H9 (cell line): Measurements from ENCODE around the gene VSIG2. TPM values are rescaled to one million over a fixed set of nuclear protein-coding genes. Genes with fewer than 3 reads are reported as not detected.

Source experiments
- DNase-seq: peaks from one replicate; pipeline ENCODE4 v3.0.0-alpha.2; 2017
- H2AFZ ChIP-seq: one replicate; pipeline ENCODE4 v1.6.1; 2013; ENCODE audit warnings: mild to moderate bottlenecking, low read length, control low read depth, moderate library complexity
- H2AK5ac ChIP-seq: 2 replicates; pipeline ENCODE4 v1.6.1; 2013; ENCODE audit warnings: low read length, control low read depth, mixed read lengths; ENCODE audit not compliant: insufficient read length
- H2BK120ac ChIP-seq: one replicate; pipeline ENCODE4 v1.6.1; 2013; ENCODE audit warnings: low read depth, mild to moderate bottlenecking, low read length, control low read depth, inconsistent platforms; ENCODE audit not compliant: poor library complexity, severe bottlenecking
- H2BK12ac ChIP-seq: 2 replicates; pipeline ENCODE4 v1.6.1; 2013; ENCODE audit warnings: low read length, control low read depth, mixed read lengths, low read depth; ENCODE audit not compliant: insufficient read length
- H2BK15ac ChIP-seq: 2 replicates; pipeline ENCODE4 v1.6.1; 2013; ENCODE audit warnings: low read depth, low read length, control low read depth
- H2BK20ac ChIP-seq: one replicate; pipeline ENCODE4 v1.6.1; 2013; ENCODE audit warnings: low read depth, mild to moderate bottlenecking, low read length, control low read depth, inconsistent platforms; ENCODE audit not compliant: poor library complexity, severe bottlenecking
- H2BK5ac ChIP-seq: 2 replicates; pipeline ENCODE4 v1.6.1; 2013; ENCODE audit warnings: low read length, control low read depth, mixed read lengths; ENCODE audit not compliant: insufficient read length
- H3K14ac ChIP-seq: 2 replicates; pipeline ENCODE4 v1.6.1; 2013; ENCODE audit warnings: low read length, control low read depth; ENCODE audit not compliant: insufficient read depth
- H3K18ac ChIP-seq: 2 replicates; pipeline ENCODE4 v1.6.1; 2013; ENCODE audit warnings: low read depth, mild to moderate bottlenecking, mixed read lengths, low read length, control low read depth; ENCODE audit not compliant: insufficient read length
- H3K23ac ChIP-seq: 2 replicates; pipeline ENCODE4 v1.6.1; 2013; ENCODE audit warnings: low read length, control low read depth, mixed read lengths, low read depth; ENCODE audit not compliant: insufficient read length
- H3K23me2 ChIP-seq: 2 replicates; pipeline ENCODE4 v1.6.1; 2013; ENCODE audit warnings: low read depth, mild to moderate bottlenecking, mixed read lengths, low read length, control low read depth; ENCODE audit not compliant: insufficient read length, poor library complexity, severe bottlenecking
- H3K27ac ChIP-seq: 2 replicates; pipeline ENCODE4 v1.5.1; 2013; ENCODE audit warnings: low read length, control low read depth, mixed read lengths, low read depth; ENCODE audit not compliant: insufficient read length
- H3K27me3 ChIP-seq: 2 replicates; pipeline ENCODE4 v1.6.1; 2013; ENCODE audit warnings: low read length, control low read depth, inconsistent platforms; ENCODE audit not compliant: insufficient read depth
- H3K4ac ChIP-seq: 2 replicates; pipeline ENCODE4 v1.6.1; 2013; ENCODE audit warnings: low read depth, mild to moderate bottlenecking, control low read depth, inconsistent platforms, low read length, moderate library complexity
- H3K4me1 ChIP-seq: 2 replicates; pipeline ENCODE4 v1.6.1; 2013; ENCODE audit warnings: low read length, control low read depth, inconsistent platforms; ENCODE audit not compliant: insufficient read depth
- H3K4me2 ChIP-seq: 2 replicates; pipeline ENCODE4 v1.6.1; 2013; ENCODE audit warnings: low read length, control low read depth, mixed read lengths; ENCODE audit not compliant: insufficient read length, insufficient read depth
- H3K56ac ChIP-seq: 2 replicates; pipeline ENCODE4 v1.6.1; 2013; ENCODE audit warnings: low read depth, mild to moderate bottlenecking, mixed read lengths, low read length, control low read depth; ENCODE audit not compliant: insufficient read length
- H3K79me1 ChIP-seq: 2 replicates; pipeline ENCODE4 v1.6.1; 2013; ENCODE audit warnings: low read depth, mild to moderate bottlenecking, moderate library complexity, low read length, control low read depth, inconsistent platforms; ENCODE audit not compliant: insufficient read depth, poor library complexity, severe bottlenecking
- H3K79me2 ChIP-seq: 2 replicates; pipeline ENCODE4 v1.6.1; 2013; ENCODE audit warnings: low read length, control low read depth, inconsistent platforms; ENCODE audit not compliant: insufficient read depth
- H3K9ac ChIP-seq: 2 replicates; pipeline ENCODE4 v1.6.1; 2013; ENCODE audit warnings: low read length, control low read depth, mixed read lengths; ENCODE audit not compliant: insufficient read length; ENCODE audit errors: extremely low read depth
- H3K9me3 ChIP-seq: one replicate; pipeline ENCODE4 v1.6.1; 2013; ENCODE audit warnings: low read depth, low read length, inconsistent platforms; ENCODE audit not compliant: control insufficient read depth
- H3T11ph ChIP-seq: one replicate; pipeline ENCODE4 v1.6.1; 2013; ENCODE audit warnings: mild to moderate bottlenecking, low read length, control low read depth, inconsistent platforms
- H4K20me1 ChIP-seq: one replicate; pipeline ENCODE4 v1.6.1; 2013; ENCODE audit not compliant: control insufficient read depth, insufficient read length, insufficient read depth
- H4K5ac ChIP-seq: 2 replicates; pipeline ENCODE4 v1.6.1; 2013; ENCODE audit warnings: low read depth, mild to moderate bottlenecking, mixed read lengths, low read length, control low read depth; ENCODE audit not compliant: insufficient read length
- H4K8ac ChIP-seq: replicated peaks from 2 replicates; pipeline ENCODE4 v1.6.1; 2013; ENCODE audit warnings: low read length, control low read depth, mixed read lengths, low read depth; ENCODE audit not compliant: insufficient read length
- H4K91ac ChIP-seq: 2 replicates; pipeline ENCODE4 v1.6.1; 2013; ENCODE audit warnings: low read depth, mild to moderate bottlenecking, moderate library complexity, mixed read lengths, low read length, control low read depth; ENCODE audit not compliant: insufficient read length
- H3K27ac Mint-ChIP-seq, 3 experiments: 2 replicates in 2 of 3; 3 replicates in 1 of 3; pipeline ENCODE4 v1.8.0; 2020 to 2021; ENCODE audit warnings: mixed read lengths in 3 of 3, mild to moderate bottlenecking in 1 of 3, moderate library complexity in 1 of 3
- H3K27me3 Mint-ChIP-seq: 2 replicates; pipeline ENCODE4 v1.8.0; 2021; ENCODE audit warnings: low read depth, mild to moderate bottlenecking, moderate library complexity, mixed read lengths
- H3K36me3 Mint-ChIP-seq, 3 experiments: 2 replicates in 2 of 3; 3 replicates in 1 of 3; pipeline ENCODE4 v1.8.0; 2020 to 2021; ENCODE audit warnings: low read depth in 3 of 3, mixed read lengths in 3 of 3; ENCODE audit not compliant: insufficient read depth in 1 of 3
- H3K4me1 Mint-ChIP-seq, 2 experiments: 2 replicates each; pipeline ENCODE4 v1.8.0; 2020; ENCODE audit warnings: mixed read lengths in 2 of 2
- H3K4me3 Mint-ChIP-seq, 2 experiments: 2 replicates in 1 of 2; 3 replicates in 1 of 2; pipeline ENCODE4 v1.8.0; 2020 to 2021; ENCODE audit warnings: mild to moderate bottlenecking in 2 of 2, mixed read lengths in 2 of 2, moderate library complexity in 1 of 2
- H3K9me3 Mint-ChIP-seq, 2 experiments: 2 replicates in 1 of 2; 3 replicates in 1 of 2; pipeline ENCODE4 v1.8.0; 2020; ENCODE audit warnings: mild to moderate bottlenecking in 2 of 2, mixed read lengths in 2 of 2, moderate library complexity in 1 of 2
- CTCF ChIP-seq: fragments of 200-600 bp; sonication (generic); conservative IDR thresholded peaks from 3 replicates; pipeline ENCODE4 v1.8.0; 2021; ENCODE audit warnings: antibody characterized with exemption, mild to moderate bottlenecking
- WGBS: extraction: QIAGEN DNeasy Blood & Tissue Kit; methylation state at CpG from one replicate; pipeline ENCODE4 v1.1.7; 2013; ENCODE audit warnings: missing lambda C conversion rate, low lambda C conversion rate, mixed read lengths; ENCODE audit not compliant: insufficient read length; ENCODE audit errors: extremely low coverage; 5-methylcytosine and 5-hydroxymethylcytosine counted together
- total RNA-seq: library from RNA; stranded (reverse); gene quantifications from 2 replicates; pipeline ENCODE4 v1.2.1, GENCODE V29; 2021

The VSIG2 gene
- total RNA-seq, 1 experiment from 2014 or later: not detected

- DNase-seq: peak; percentile 30
- Histone ChIP-seq H3K9me3 (no peaks in the 10 kb centered on the region), H4K20me1 (no peaks in the 10 kb centered on the region), H3T11ph (no peak overlapping the region), H3K18ac (no peak overlapping the region), H3K79me1 (no peaks in the 10 kb centered on the region), H3K27ac (no peak overlapping the region), H3K14ac (no peak overlapping the region), H4K5ac (no peak overlapping the region), H3K4me1 (no peaks in the 10 kb centered on the region), H2BK5ac (no peak overlapping the region), H3K23me2 (peaks cover 19% of the 10 kb centered on the region), H2AK5ac (no peak overlapping the region), H3K56ac (no peak overlapping the region), H3K79me2 (no peaks in the 10 kb centered on the region), H2BK120ac (no peak overlapping the region), H2BK15ac (no peak overlapping the region), H3K4ac (no peak overlapping the region), H2AFZ (no peak overlapping the region), H3K9ac (no peak overlapping the region), H2BK20ac (no peak overlapping the region), H3K23ac (no peak overlapping the region), H3K4me2 (peak overlapping the region; percentile 51), H4K91ac (no peak overlapping the region), H4K8ac (no peak overlapping the region), H3K27me3 (peaks cover 90% of the 10 kb centered on the region), H2BK12ac (no peak overlapping the region)
- Mint-ChIP-seq H3K4me3 (peak overlapping the region; percentile 79 to 92), H3K27me3 (peaks cover 98% of the 10 kb centered on the region), H3K27ac (no peak overlapping the region), H3K9me3 (peaks cover 3 to 7% of the 10 kb centered on the region in 2 experiments; a peak in 2 of 5 replicates), H3K4me1 (peaks cover 26 to 33% of the 10 kb centered on the region in 2 experiments), H3K36me3 (no peaks in the 10 kb centered on the region; a peak in 2 of 7 replicates)
- no CpG with 5 or more reads among the region's 44 CpGs for WGBS
- TF ChIP-seq CTCF: no peak
Observed at GRCh38 chr11:124745270-124745834, 6.7 kb downstream of the VSIG2 start.
